Heart left ventricle (tissue), 16 donors: ENCODE measurements around the gene CDH12. TPM values are rescaled to one million over a fixed set of nuclear protein-coding genes. Genes with fewer than 3 reads are reported as not detected.

ENCODE experiments used
- ATAC-seq, 4 donors: fragments of 200-7000 bp; cut with Tn5 transposase; one replicate each; pipeline ENCODE4 v1.9.1; 2020 to 2022; ENCODE audit warnings: moderate library complexity in 4 of 4, mild to moderate bottlenecking in 3 of 4, moderate number of reproducible peaks in 1 of 4
- DNase-seq, 5 donors: peaks; one replicate each; pipeline ENCODE4 v3.0.0-alpha.2; 2020
- H3K27ac ChIP-seq, 12 donors: fragments of 200-600 bp; sonication (generic) in 4 of 12; one replicate each; pipeline versions ENCODE4 v1.5.0 to v1.8.0; 2016 to 2022; ENCODE audit warnings: mild to moderate bottlenecking in 2 of 12
- H3K27me3 ChIP-seq, 9 donors: fragments of 200-600 bp; sonication (generic) in 2 of 9; one replicate each; pipeline versions ENCODE4 v1.5.1 to v1.8.0; 2016 to 2022; ENCODE audit warnings: mild to moderate bottlenecking in 3 of 9
- H3K36me3 ChIP-seq, 9 donors: fragments of 200-600 bp; sonication (generic) in 2 of 9; one replicate each; pipeline versions ENCODE4 v1.5.0 to v1.8.0; 2018 to 2022; ENCODE audit warnings: mild to moderate bottlenecking in 2 of 9
- H3K4me1 ChIP-seq, 12 donors: fragments of 200-600 bp; sonication (generic) in 4 of 12; one replicate each; pipeline versions ENCODE4 v1.5.0 to v1.8.0; 2016 to 2022; ENCODE audit warnings: mild to moderate bottlenecking in 3 of 12
- H3K4me3 ChIP-seq, 12 donors: fragments of 200-600 bp; sonication (generic) in 4 of 12; one replicate each; pipeline versions ENCODE4 v1.5.0 to v1.8.0; 2017 to 2022; ENCODE audit warnings: mild to moderate bottlenecking in 9 of 12, moderate library complexity in 4 of 12
- H3K9me3 ChIP-seq, 12 donors: fragments of 200-600 bp; sonication (generic) in 4 of 12; one replicate each; pipeline versions ENCODE4 v1.5.0 to v1.8.0; 2016 to 2022; ENCODE audit warnings: mild to moderate bottlenecking in 1 of 12
- POLR2A ChIP-seq, 2 donors: fragments of 450-650 bp; IDR thresholded peaks; one replicate each; pipeline ENCODE4 v1.6.1; 2017; ENCODE audit warnings: antibody characterized with exemption in 2 of 2, mild to moderate bottlenecking in 2 of 2, moderate library complexity in 2 of 2
- WGBS, 4 donors: extraction: QIAGEN DNeasy Blood & Tissue Kit in 2 of 4; methylation state at CpG; one replicate each; pipeline versions ENCODE4 v1.1.5 to v1.1.7; 2013 to 2018; 5-methylcytosine and 5-hydroxymethylcytosine counted together
- intact Hi-C, 10 donors: fragments of 100-400 bp; cut with DNase I; formaldehyde crosslinking; loops; one replicate each; pipeline versions ENCODE4 v1.11.1 to v1.14.2; 2022
- polyA plus RNA-seq, 2 donors: library from polyadenylated mRNA; stranded (reverse); fragments of 200-250 nt; gene quantifications; one replicate each; pipeline ENCODE4 v1.2.3, GENCODE V29; 2013
- total RNA-seq, 9 donors: library from RNA; depleted of rRNA in 2 of 9; stranded (reverse); fragments of >200 nt in 2 of 9; fragmentation: NEBNext Ultra II Directional in 3 of 9; extraction: Animal tissue kit (Norgen Biotek cat#: 25700) in 3 of 9; gene quantifications; one replicate each; pipeline versions ENCODE4 v1.1.0 to v1.2.4, GENCODE V29; 2016 to 2023
- TF ChIP-seq, protein P1 (sequence below), 12 donors: fragments of 200-600 bp; sonication (generic) in 4 of 12; IDR thresholded peaks; one replicate each; pipeline versions ENCODE4 v1.5.0 to v1.8.0; 2018 to 2022; ENCODE audit warnings: antibody characterized with exemption in 12 of 12, mild to moderate bottlenecking in 5 of 12
- donor health status: ischemic (EF 13 %, LVEDD 7.1; RV severe dilation, severe dysfunction).
- donor health status: healthy with polysubstance abuse.
- donor health status: DM: no; HTN: yes; CAD: no.
- donor health status: DM: no; HTN: no; CAD: no.
- donor health status: ischemic (EF 25% LVEDD 6.9; RV normal size, moderate dysfunction).
- donor health status: ischemic (EF 25% LVEDD 5.7; RV mildly dilated, moderate dysfunction).
- donor health status: healthy.
- donor health status: DM: yes; HTN: yes; CAD: no.
- donor health status: ischemic (EF 35%, LVEDD 5.7; RV mildly dilated, moderate dysfunction).
- donor health status: nonischemic (EF 11% LVEDD 7.7; RV severe dilation, severe dysfunction).
- donor health status: DM: yes; HTN: yes; CAD: no.
- donor health status: PGD.
- donor health status: ischemic (EF 29% LVEDD 5.4; RV normal size, mild dysfunction).
- donor health status: nonischemic (EF 23%, LVEDD 6.1; RV moderate dilation, normal function).

CDH12 gene
- total and polyA plus RNA-seq, 11 donors, result 0.11 TPM; not detected in 10

DNA sequence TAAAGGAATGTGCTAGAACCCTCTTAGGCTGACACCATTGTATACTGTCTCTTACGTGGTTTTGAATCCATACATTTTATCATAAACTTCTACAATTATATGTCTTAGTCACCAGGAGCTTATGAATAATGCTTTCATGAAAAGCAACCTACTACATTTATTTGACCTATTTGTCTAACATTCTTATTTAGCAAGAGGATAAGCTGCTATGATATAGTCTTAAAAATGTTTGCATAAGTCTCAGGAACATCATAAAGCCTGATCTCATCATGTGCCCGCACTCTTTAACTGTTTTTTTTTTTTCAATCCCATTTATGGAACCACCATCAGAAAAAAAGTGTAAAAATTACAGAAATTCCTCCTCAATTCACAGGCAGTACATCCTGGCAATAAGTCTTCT lies 59.7 kb downstream of the CDH12 start:
- ATAC-seq, result no peak
- 67 to 83% (median 75%) methylated on average over 2 of the region's 2 CpGs for WGBS, 4 donors
- TF ChIP-seq, protein P1, sequence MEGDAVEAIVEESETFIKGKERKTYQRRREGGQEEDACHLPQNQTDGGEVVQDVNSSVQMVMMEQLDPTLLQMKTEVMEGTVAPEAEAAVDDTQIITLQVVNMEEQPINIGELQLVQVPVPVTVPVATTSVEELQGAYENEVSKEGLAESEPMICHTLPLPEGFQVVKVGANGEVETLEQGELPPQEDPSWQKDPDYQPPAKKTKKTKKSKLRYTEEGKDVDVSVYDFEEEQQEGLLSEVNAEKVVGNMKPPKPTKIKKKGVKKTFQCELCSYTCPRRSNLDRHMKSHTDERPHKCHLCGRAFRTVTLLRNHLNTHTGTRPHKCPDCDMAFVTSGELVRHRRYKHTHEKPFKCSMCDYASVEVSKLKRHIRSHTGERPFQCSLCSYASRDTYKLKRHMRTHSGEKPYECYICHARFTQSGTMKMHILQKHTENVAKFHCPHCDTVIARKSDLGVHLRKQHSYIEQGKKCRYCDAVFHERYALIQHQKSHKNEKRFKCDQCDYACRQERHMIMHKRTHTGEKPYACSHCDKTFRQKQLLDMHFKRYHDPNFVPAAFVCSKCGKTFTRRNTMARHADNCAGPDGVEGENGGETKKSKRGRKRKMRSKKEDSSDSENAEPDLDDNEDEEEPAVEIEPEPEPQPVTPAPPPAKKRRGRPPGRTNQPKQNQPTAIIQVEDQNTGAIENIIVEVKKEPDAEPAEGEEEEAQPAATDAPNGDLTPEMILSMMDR (IDR thresholded peaks at IDR 0.05), result no peak
- no peak for TF ChIP-seq POLR2A (IDR thresholded peaks at IDR 0.05)
- no peak for DNase-seq
- H3K36me3 ChIP-seq, result no peaks in the 10 kb centered on the region
- no peaks in the 10 kb centered on the region for H3K27me3 ChIP-seq
- H3K4me3 ChIP-seq, result no peak overlapping the region
- intact Hi-C loops, result no loop called here
- no peaks in the 10 kb centered on the region for H3K4me1 ChIP-seq
- no peak overlapping the region for H3K27ac ChIP-seq
- peaks cover 0 to 4% (median 0%) of the 10 kb centered on the region in 12 donors for H3K9me3 ChIP-seq

DNA sequence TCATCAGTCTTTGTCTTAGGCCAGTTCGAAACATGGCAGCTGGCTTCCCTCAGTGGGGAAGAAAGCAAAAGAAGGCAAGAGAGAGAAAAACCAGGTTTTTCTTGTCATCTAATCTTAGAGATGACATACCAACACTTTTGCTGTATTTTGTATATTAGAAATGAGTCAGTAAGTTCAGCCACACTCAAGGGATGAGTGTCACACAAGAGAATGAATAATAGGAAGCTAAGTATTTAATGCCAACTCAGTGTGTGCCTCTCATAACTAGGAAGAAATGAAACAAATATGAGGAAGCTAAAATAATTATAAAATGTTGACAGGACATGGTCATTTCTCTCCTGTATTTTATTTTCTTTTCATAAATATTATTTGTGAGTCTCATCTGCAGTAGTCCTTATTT lies 65.3 kb downstream of the CDH12 start:
- 48 to 78% (median 58%) methylated on average over 1 of the region's 1 CpG for WGBS, 4 donors
- TF ChIP-seq POLR2A (IDR thresholded peaks at IDR 0.05), result no peak
- TF ChIP-seq, protein P1 (IDR thresholded peaks at IDR 0.05), result no peak
- intact Hi-C loops, result no loop called here
- Histone ChIP-seq H3K27ac (no peak overlapping the region), H3K4me3 (no peak overlapping the region), H3K27me3 (no peaks in the 10 kb centered on the region), H3K9me3 (peaks cover 0 to 9% (median 0%) of the 10 kb centered on the region in 12 donors), H3K4me1 (no peaks in the 10 kb centered on the region), H3K36me3 (no peaks in the 10 kb centered on the region)
- DNase-seq, result no peak
- no peak for ATAC-seq

DNA sequence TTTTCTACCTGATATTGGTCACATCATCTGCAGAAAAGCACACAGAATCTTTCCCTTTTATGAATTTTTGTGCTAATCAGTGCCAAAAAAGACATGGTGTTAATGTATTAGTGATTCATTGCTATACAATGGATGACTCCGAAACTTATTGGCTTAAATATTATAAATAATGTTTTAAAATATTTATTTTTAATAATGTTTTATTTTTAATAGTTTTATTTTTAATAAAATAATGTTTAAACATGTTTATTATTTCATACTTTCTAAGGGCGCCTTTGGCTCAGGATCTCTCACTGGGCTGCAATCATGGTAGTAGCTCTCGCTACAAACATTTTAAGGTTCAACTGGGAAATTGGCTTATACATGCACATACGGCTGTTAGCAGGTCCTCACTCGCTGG lies 65.7 kb downstream of the CDH12 start:
- H3K27ac ChIP-seq, result no peak overlapping the region
- WGBS, 4 donors, result 64 to 82% (median 76%) methylated on average over 5 of the region's 5 CpGs
- H3K36me3 ChIP-seq, result no peaks in the 10 kb centered on the region
- TF ChIP-seq, protein P1 (IDR thresholded peaks at IDR 0.05), result no peak
- no peak for TF ChIP-seq POLR2A (IDR thresholded peaks at IDR 0.05)
- H3K27me3 ChIP-seq, result no peaks in the 10 kb centered on the region
- peaks cover 0 to 12% (median 0%) of the 10 kb centered on the region in 12 donors for H3K9me3 ChIP-seq
- no peak overlapping the region for H3K4me3 ChIP-seq
- ATAC-seq, result no peak
- no peak for DNase-seq
- H3K4me1 ChIP-seq, result no peaks in the 10 kb centered on the region
- intact Hi-C loops, result no loop called here

DNA sequence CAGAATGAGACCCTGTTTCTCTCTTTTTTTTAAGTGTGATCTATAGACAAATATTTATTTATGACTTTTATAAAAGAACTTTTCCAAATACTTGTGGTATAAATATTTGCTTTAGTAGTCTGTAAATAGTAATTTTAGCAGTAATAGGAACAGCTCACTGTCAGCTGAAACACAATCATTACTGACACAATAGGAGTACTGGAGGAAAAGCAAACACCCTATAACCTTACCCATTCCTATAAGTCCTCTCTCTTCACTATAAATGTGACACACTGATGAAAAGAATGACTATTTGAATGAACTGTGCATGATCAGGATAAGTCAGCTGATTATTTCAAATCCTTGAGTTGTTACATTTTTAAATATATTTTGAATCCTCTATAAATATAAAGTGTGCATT lies 72.4 kb downstream of the CDH12 start:
- no peak overlapping the region for H3K4me3 ChIP-seq
- no peaks in the 10 kb centered on the region for H3K27me3 ChIP-seq
- H3K9me3 ChIP-seq, result peaks cover 0 to 8% (median 0%) of the 10 kb centered on the region in 12 donors
- no peak overlapping the region for H3K27ac ChIP-seq
- no peaks in the 10 kb centered on the region for H3K4me1 ChIP-seq
- ATAC-seq (no peak), DNase-seq (no peak)
- intact Hi-C loops, result no loop called here
- no peaks in the 10 kb centered on the region for H3K36me3 ChIP-seq
- TF ChIP-seq POLR2A (IDR thresholded peaks at IDR 0.05), result no peak
- TF ChIP-seq, protein P1 (IDR thresholded peaks at IDR 0.05), result no peak
